CD14-positive monocyte (primary cell): ENCODE measurements around the gene IGFBP2. TPM values are rescaled to one million over a fixed set of nuclear protein-coding genes. Genes with fewer than 3 reads are reported as not detected.

Experiments
- DNase-seq, 3 donors: peaks; one replicate each; pipeline ENCODE4 v3.0.0-alpha.2; 2011 to 2022
- H2AFZ ChIP-seq: 2 replicates; pipeline ENCODE4 v1.6.0; 2012; ENCODE audit warnings: mild to moderate bottlenecking, low read depth, low read length, inconsistent platforms; ENCODE audit not compliant: insufficient read depth, poor library complexity, severe bottlenecking
- H3K27ac ChIP-seq, 2 donors: 1 replicate in 1 of 2; 2 replicates in 1 of 2; pipeline ENCODE4 v1.5.1; 2012 to 2013; ENCODE audit warnings: low read length in 2 of 2, control low read depth in 1 of 2, inconsistent platforms in 1 of 2, low read depth in 1 of 2, mild to moderate bottlenecking in 1 of 2
- H3K27me3 ChIP-seq, 2 donors: one replicate each; pipeline versions ENCODE4 v1.6.0 to v1.6.1; 2011 to 2013; ENCODE audit warnings: low read length in 2 of 2; ENCODE audit not compliant: control insufficient read depth in 2 of 2, insufficient read depth in 2 of 2
- H3K36me3 ChIP-seq, 2 donors: replicated peaks in 1 of 2; 1 replicate in 1 of 2; 2 replicates in 1 of 2; pipeline versions ENCODE4 v1.5.1 to v1.6.1; 2012 to 2013; ENCODE audit warnings: low read length in 2 of 2, control low read depth in 1 of 2, inconsistent platforms in 1 of 2, mild to moderate bottlenecking in 1 of 2; ENCODE audit not compliant: insufficient read depth in 2 of 2, control insufficient read depth in 1 of 2
- H3K4me1 ChIP-seq, 2 donors: 1 replicate in 1 of 2; 2 replicates in 1 of 2; pipeline versions ENCODE4 v1.5.1 to v1.6.1; 2012 to 2013; ENCODE audit warnings: low read length in 2 of 2, control low read depth in 1 of 2, inconsistent platforms in 1 of 2, mild to moderate bottlenecking in 1 of 2, moderate library complexity in 1 of 2; ENCODE audit not compliant: insufficient read depth in 2 of 2, control insufficient read depth in 1 of 2
- H3K4me2 ChIP-seq: replicated peaks from 2 replicates; pipeline ENCODE3; 2012; ENCODE audit warnings: low read length, moderate library complexity, mild to moderate bottlenecking; ENCODE audit not compliant: poor library complexity, severe bottlenecking; ENCODE audit errors: extremely low read depth
- H3K4me3 ChIP-seq, 3 experiments: fragments of 200-600 bp in 1 of 3; sonication (generic) in 1 of 3; replicated peaks in 1 of 3; 1 replicate in 2 of 3; 2 replicates in 1 of 3; pipeline ENCODE4 v1.5.1; 2011 to 2013; ENCODE audit warnings: low read length in 3 of 3, mild to moderate bottlenecking in 3 of 3, control low read depth in 2 of 3, low read depth in 2 of 3, inconsistent platforms in 1 of 3, moderate library complexity in 1 of 3
- H3K79me2 ChIP-seq: 2 replicates; pipeline ENCODE4 v1.6.0; 2012; ENCODE audit warnings: mild to moderate bottlenecking, control low read depth, inconsistent platforms, low read length, moderate library complexity; ENCODE audit not compliant: insufficient read depth
- H3K9ac ChIP-seq: 2 replicates; pipeline ENCODE4 v1.6.0; 2017; ENCODE audit warnings: low read length, mild to moderate bottlenecking; ENCODE audit not compliant: insufficient read depth, poor library complexity, severe bottlenecking
- H3K9me3 ChIP-seq, 2 donors: replicated peaks in 1 of 2; 1 replicate in 1 of 2; 2 replicates in 1 of 2; pipeline versions ENCODE4 v1.5.1 to v1.6.1; 2012 to 2013; ENCODE audit warnings: low read length in 2 of 2, control low read depth in 1 of 2; ENCODE audit not compliant: control insufficient read depth in 1 of 2, insufficient read depth in 1 of 2
- H4K20me1 ChIP-seq: 2 replicates; pipeline ENCODE4 v1.6.0; 2012; ENCODE audit warnings: mild to moderate bottlenecking, low read length, control low read depth, moderate library complexity; ENCODE audit not compliant: insufficient read depth
- H3K27ac Mint-ChIP-seq, 7 donors: one replicate each; pipeline ENCODE4 v1.8.0; 2020; ENCODE audit warnings: mild to moderate bottlenecking in 7 of 7, mixed read lengths in 7 of 7, moderate library complexity in 6 of 7, inconsistent platforms in 2 of 7
- H3K27me3 Mint-ChIP-seq, 3 donors: one replicate each; pipeline ENCODE4 v1.8.0; 2021 to 2022; ENCODE audit warnings: low read depth in 3 of 3, mild to moderate bottlenecking in 3 of 3, mixed read lengths in 3 of 3, moderate library complexity in 3 of 3, inconsistent platforms in 1 of 3
- H3K36me3 Mint-ChIP-seq, 2 donors: one replicate each; pipeline ENCODE4 v1.8.0; 2020; ENCODE audit warnings: mixed read lengths in 2 of 2, inconsistent platforms in 1 of 2, mild to moderate bottlenecking in 1 of 2
- H3K4me1 Mint-ChIP-seq: one replicate; pipeline ENCODE4 v1.8.0; 2020; ENCODE audit warnings: mild to moderate bottlenecking, mixed read lengths
- H3K4me3 Mint-ChIP-seq, 2 donors: one replicate each; pipeline ENCODE4 v1.8.0; 2020; ENCODE audit warnings: mild to moderate bottlenecking in 2 of 2, mixed read lengths in 2 of 2, moderate library complexity in 1 of 2
- H3K9me3 Mint-ChIP-seq, 7 donors: one replicate each; pipeline ENCODE4 v1.8.0; 2020 to 2022; ENCODE audit warnings: mixed read lengths in 7 of 7, mild to moderate bottlenecking in 6 of 7, moderate library complexity in 6 of 7, inconsistent platforms in 2 of 7
- WGBS: methylation state at CpG from one replicate; pipeline ENCODE4 v1.1.5; 2013; ENCODE audit warnings: missing lambda C conversion rate; ENCODE audit not compliant: insufficient coverage; 5-methylcytosine and 5-hydroxymethylcytosine counted together
- intact Hi-C, 2 donors: fragments of 100-400 bp; cut with micrococcal nuclease; formaldehyde crosslinking; loops; one replicate each; pipeline versions ENCODE4 v1.15.0 to v1.15.1; 2023
- polyA plus RNA-seq, 3 donors: library from polyadenylated mRNA; depleted of rRNA in 1 of 3; unstranded in 2 of 3; stranded (reverse) in 1 of 3; fragments of 300-500 nt in 2 of 3; fragments of >200 nt in 1 of 3; fragmentation: Illumina TruSeq in 2 of 3; gene quantifications; 1 replicate in 2 of 3; 2 replicates in 1 of 3; pipeline ENCODE4 v1.2.3, GENCODE V29; 2012 to 2021
- TF ChIP-seq, protein P1 (sequence below): fragments of 200-600 bp; IDR thresholded peaks from one replicate; pipeline ENCODE4 v1.8.0; 2022; ENCODE audit warnings: antibody characterized with exemption, mild to moderate bottlenecking

Gene IGFBP2
- polyA plus RNA-seq, 3 donors, result 1.6 TPM; not detected in 2

DNA sequence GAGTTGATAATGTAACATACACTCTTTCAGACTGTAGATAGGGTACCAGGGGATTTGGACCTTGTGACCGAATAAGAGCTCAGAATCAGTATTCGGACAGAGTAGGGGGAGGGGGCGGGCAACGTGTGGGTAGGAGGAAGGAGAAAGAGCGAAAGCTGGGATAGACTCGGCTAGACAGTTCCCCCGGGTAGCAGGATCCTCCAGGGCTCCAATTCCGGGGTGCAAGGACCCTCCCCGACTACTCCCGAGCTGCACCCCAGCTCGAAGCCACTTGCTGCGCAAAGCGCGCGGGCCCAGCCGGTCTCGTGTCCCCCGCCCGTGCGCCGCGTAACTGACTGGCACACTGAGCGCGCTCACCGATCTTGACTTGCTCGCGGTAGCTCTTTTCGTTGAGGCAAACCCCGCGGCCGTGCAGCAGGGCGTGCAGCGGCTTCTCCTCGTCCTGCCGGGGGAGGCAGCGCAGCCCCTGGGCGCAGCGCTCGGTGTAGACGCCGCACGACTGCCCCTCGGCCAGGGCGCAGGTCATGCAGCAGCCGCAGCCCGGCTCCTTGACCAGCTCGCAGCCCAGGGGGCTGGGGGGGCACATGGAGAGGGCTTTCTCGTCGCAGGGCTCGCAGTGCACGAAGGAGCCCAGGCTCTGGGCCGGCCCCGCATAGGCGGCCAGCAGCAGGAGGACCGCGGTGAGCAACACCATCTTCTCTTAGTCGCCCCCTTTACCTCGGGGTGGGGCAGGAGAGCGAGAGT lies 61.0 kb downstream of the IGFBP2 start:
- Mint-ChIP-seq H3K36me3 (peaks cover 0 to 6% of the 10 kb centered on the region in 2 donors), H3K27me3 (peaks cover 22 to 78% (median 23%) of the 10 kb centered on the region in 3 donors), H3K9me3 (peaks cover 0 to 20% (median 6%) of the 10 kb centered on the region in 7 donors), H3K27ac (no peak overlapping the region), H3K4me1 (peaks cover 33% of the 10 kb centered on the region), H3K4me3 (peak overlapping the region in 1 of 2 donors; percentile 70)
- H3K36me3 ChIP-seq, result no peaks in the 10 kb centered on the region
- H3K27me3 ChIP-seq, result peaks cover 86 to 98% of the 10 kb centered on the region in 2 donors
- H3K4me3 ChIP-seq, result peak overlapping the region in 1 of 3 experiments; percentile 39
- no peaks in the 10 kb centered on the region for H4K20me1 ChIP-seq
- peak overlapping the region; percentile 46 for H3K4me2 ChIP-seq
- intact Hi-C loops, result no loop called here
- TF ChIP-seq, protein P1, sequence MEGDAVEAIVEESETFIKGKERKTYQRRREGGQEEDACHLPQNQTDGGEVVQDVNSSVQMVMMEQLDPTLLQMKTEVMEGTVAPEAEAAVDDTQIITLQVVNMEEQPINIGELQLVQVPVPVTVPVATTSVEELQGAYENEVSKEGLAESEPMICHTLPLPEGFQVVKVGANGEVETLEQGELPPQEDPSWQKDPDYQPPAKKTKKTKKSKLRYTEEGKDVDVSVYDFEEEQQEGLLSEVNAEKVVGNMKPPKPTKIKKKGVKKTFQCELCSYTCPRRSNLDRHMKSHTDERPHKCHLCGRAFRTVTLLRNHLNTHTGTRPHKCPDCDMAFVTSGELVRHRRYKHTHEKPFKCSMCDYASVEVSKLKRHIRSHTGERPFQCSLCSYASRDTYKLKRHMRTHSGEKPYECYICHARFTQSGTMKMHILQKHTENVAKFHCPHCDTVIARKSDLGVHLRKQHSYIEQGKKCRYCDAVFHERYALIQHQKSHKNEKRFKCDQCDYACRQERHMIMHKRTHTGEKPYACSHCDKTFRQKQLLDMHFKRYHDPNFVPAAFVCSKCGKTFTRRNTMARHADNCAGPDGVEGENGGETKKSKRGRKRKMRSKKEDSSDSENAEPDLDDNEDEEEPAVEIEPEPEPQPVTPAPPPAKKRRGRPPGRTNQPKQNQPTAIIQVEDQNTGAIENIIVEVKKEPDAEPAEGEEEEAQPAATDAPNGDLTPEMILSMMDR, result no peak
- H3K9ac ChIP-seq, result no peak overlapping the region
- H3K4me1 ChIP-seq, result peaks cover 17 to 25% of the 10 kb centered on the region in 2 donors
- WGBS, result 2% methylated on average over 54 of the region's 59 CpGs
- H3K27ac ChIP-seq, result no peak overlapping the region
- H3K79me2 ChIP-seq, result no peaks in the 10 kb centered on the region
- H2AFZ ChIP-seq, result no peak overlapping the region
- H3K9me3 ChIP-seq, result peaks cover 0 to 20% of the 10 kb centered on the region in 2 donors
- DNase-seq, result no peak

DNA sequence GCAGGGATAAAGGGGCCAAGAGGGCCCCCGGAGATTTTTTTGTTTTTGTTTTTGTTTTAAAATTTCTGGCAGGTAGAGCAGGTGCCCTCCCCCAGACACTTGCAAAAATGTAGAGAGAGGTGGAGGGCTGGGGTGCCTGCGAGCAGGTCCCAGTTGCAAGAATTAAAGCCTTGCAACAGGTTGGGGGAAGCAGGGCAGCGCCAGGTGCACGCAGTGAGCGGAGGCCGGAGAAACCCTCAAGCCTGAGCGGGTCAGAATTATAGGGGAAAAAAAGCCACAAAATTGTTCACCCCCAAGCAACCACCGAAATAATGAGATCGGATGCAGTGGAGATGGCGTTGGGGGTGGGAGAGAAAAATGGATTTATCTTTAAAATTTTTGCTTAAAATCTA lies 61.6 kb downstream of the IGFBP2 start:
- H3K79me2 ChIP-seq, result no peaks in the 10 kb centered on the region
- Mint-ChIP-seq H3K36me3 (peaks cover 0 to 6% of the 10 kb centered on the region in 2 donors), H3K4me1 (peaks cover 33% of the 10 kb centered on the region), H3K4me3 (peak overlapping the region in 1 of 2 donors; percentile 70), H3K27me3 (peaks cover 17 to 74% (median 18%) of the 10 kb centered on the region in 3 donors), H3K27ac (no peak overlapping the region), H3K9me3 (peaks cover 0 to 20% (median 6%) of the 10 kb centered on the region in 7 donors)
- no peak overlapping the region for H3K4me2 ChIP-seq
- no peak overlapping the region for H2AFZ ChIP-seq
- no peak for DNase-seq
- intact Hi-C loops, result no loop called here
- no peak overlapping the region for H3K4me3 ChIP-seq
- H3K27me3 ChIP-seq, result peaks cover 82 to 96% of the 10 kb centered on the region in 2 donors
- TF ChIP-seq, protein P1, result no peak
- no peaks in the 10 kb centered on the region for H3K36me3 ChIP-seq
- no peak overlapping the region for H3K9ac ChIP-seq
- H3K4me1 ChIP-seq, result peaks cover 17 to 25% of the 10 kb centered on the region in 2 donors
- 18% methylated on average over 2 of the region's 10 CpGs for WGBS
- peaks cover 0 to 20% of the 10 kb centered on the region in 2 donors for H3K9me3 ChIP-seq
- H3K27ac ChIP-seq, result no peak overlapping the region
- no peaks in the 10 kb centered on the region for H4K20me1 ChIP-seq
